Esophagus squamous epithelium (tissue), 4 donors: ENCODE data around the gene CRELD2.

ENCODE experiments used
- POLR2A ChIP-seq, 4 donors: fragments of 450-650 bp; IDR thresholded peaks; one replicate each; pipeline ENCODE4 v1.6.1; 2017; ENCODE audit warnings: antibody characterized with exemption in 4 of 4, mild to moderate bottlenecking in 4 of 4, moderate library complexity in 3 of 4
- TF ChIP-seq, protein P1 (sequence below), 6 experiments: fragments of 450-650 bp in 4 of 6; fragments of 200-600 bp in 2 of 6; sonication (generic) in 2 of 6; IDR thresholded peaks; one replicate each; pipeline ENCODE4 v1.5.1; 2016 to 2019; ENCODE audit warnings: antibody characterized with exemption in 6 of 6, mild to moderate bottlenecking in 4 of 6, moderate library complexity in 4 of 6

- TF ChIP-seq, protein P1, sequence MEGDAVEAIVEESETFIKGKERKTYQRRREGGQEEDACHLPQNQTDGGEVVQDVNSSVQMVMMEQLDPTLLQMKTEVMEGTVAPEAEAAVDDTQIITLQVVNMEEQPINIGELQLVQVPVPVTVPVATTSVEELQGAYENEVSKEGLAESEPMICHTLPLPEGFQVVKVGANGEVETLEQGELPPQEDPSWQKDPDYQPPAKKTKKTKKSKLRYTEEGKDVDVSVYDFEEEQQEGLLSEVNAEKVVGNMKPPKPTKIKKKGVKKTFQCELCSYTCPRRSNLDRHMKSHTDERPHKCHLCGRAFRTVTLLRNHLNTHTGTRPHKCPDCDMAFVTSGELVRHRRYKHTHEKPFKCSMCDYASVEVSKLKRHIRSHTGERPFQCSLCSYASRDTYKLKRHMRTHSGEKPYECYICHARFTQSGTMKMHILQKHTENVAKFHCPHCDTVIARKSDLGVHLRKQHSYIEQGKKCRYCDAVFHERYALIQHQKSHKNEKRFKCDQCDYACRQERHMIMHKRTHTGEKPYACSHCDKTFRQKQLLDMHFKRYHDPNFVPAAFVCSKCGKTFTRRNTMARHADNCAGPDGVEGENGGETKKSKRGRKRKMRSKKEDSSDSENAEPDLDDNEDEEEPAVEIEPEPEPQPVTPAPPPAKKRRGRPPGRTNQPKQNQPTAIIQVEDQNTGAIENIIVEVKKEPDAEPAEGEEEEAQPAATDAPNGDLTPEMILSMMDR (IDR thresholded peaks at IDR 0.05): no peak
- TF ChIP-seq POLR2A (IDR thresholded peaks at IDR 0.05): no peak
These were observed 5.0 kb upstream of the CRELD2 start for GRCh38 chr22:49913446-49913845.
